ENCODE results near the gene GGA1. TPM values are rescaled to one million over a fixed set of nuclear protein-coding genes. Genes with fewer than 3 reads are reported as not detected.

Gene GGA1
- total and polyA plus RNA-seq, 9 of the 15 experiments (the other 6 are each of a cell fraction or from before 2014, with no cell fraction given): 1.5 to 69.5 (median 31.6) TPM

GRCh38 chr22:37676736-37677492 lies 68.3 kb downstream of the GGA1 start (continued):
- TF ChIP-seq VEZF1 (CRISPR knock-in tag; IDR thresholded peaks at IDR 0.05) (peak; percentile 99), CUX1 (CRISPR knock-in tag; IDR thresholded peaks at IDR 0.05) (no peak), PURB (CRISPR knock-in tag; IDR thresholded peaks at IDR 0.05; ENCODE audit: low read depth) (no peak), PHTF2 (CRISPR knock-in tag; IDR thresholded peaks at IDR 0.05) (no peak), ZNF436 (CRISPR knock-in tag; IDR thresholded peaks at IDR 0.05) (no peak), SMARCA5 (IDR thresholded peaks at IDR 0.05) (no peak), CBFB (CRISPR knock-in tag; IDR thresholded peaks at IDR 0.05) (no peak), MAZ (CRISPR knock-in tag; conservative IDR thresholded peaks at IDR 0.05 in 1 of 2, IDR thresholded peaks at IDR 0.05 in 1 of 2) (peak; percentile 71 to 94), ZBTB2 (IDR thresholded peaks at IDR 0.05) (no peak), FIP1L1 (IDR thresholded peaks at IDR 0.05; ENCODE audit: low read depth, low read length, poor library complexity, severe bottlenecking) (no peak), ARID1B (IDR thresholded peaks at IDR 0.05) (peak; percentile 77), THRB (CRISPR knock-in tag; conservative IDR thresholded peaks at IDR 0.05) (no peak), POLR2A (conservative IDR thresholded peaks at IDR 0.05) (no peak), MEIS2 (IDR thresholded peaks at IDR 0.05; ENCODE audit: partially characterized antibody) (no peak), MAFG (tag; conservative IDR thresholded peaks at IDR 0.05) (no peak), FOXA1 (IDR thresholded peaks at IDR 0.05; ENCODE audit: borderline replicate concordance) (no peak), NEUROD1 (IDR thresholded peaks at IDR 0.05; ENCODE audit: borderline replicate concordance, low read depth, low read length, partially characterized antibody) (peak; percentile 44), ZNF316 (IDR thresholded peaks at IDR 0.05) (no peak), GABPB1 (CRISPR knock-in tag; IDR thresholded peaks at IDR 0.05) (peak; percentile 74; the same call in 1 of the 2 replicates), ILF3 (IDR thresholded peaks at IDR 0.05; ENCODE audit: borderline replicate concordance) (no peak)

Measured in K562 (cell line).